ENCODE measurements around the gene NCK1.

Gene NCK1

DNA sequence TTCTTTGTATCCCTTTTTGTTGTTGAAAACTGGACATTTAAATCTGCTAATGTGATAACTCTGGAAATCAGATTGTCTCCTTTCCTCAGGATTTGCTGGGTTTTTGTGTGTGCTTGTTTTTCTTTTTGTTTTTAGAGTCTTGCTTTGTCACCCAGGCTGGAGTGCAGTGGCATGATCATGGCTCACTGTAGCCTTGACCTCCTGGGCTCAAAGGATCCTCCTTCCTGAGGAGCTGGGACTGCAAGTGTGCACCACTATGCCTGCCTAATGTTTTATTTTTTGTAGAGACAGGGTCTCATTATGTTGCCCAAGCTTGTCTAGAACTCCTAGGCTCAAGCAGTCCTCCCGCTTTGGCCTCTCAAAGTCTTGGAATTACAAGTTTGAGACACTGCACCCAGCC is 51.2 kb downstream of the NCK1 start:
- no peak for TF ChIP-seq CTCF (IDR thresholded peaks at IDR 0.05; ENCODE audit: extremely low read depth, missing control alignments)

DNA sequence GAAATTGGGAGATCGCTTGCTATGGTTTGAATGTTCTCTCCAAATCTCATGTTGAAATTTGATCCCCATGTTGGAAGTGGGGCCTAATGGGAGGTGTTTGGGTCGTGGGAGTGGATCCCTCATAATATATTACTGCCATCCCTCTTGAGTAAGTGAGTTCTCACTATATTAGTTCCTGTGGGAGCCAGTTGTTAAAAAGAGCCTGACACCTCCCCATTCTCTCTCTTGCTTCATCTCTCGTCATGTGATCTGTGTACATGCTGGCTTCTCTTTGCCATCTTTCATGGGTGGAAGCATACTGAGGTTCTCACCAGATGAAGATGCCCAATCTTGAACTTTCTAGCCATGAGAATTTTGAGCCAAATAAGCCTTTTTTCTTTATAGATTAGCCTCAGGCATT is 52.7 kb downstream of the NCK1 start:
- DNase-seq (ENCODE audit: low spot score) = no peak
- no peak for TF ChIP-seq CTCF (IDR thresholded peaks at IDR 0.05; ENCODE audit: extremely low read depth, missing control alignments)

More for the DNA sequence above, 51.2 kb downstream of the NCK1 start:
- no peak for DNase-seq (ENCODE audit: low spot score)

GRCh38 chr3:136916223-136916622 is 54.2 kb downstream of the NCK1 start:
- DNase-seq (ENCODE audit: low spot score) = no peak

GRCh38 chr3:136919799-136920580 is 58.0 kb downstream of the NCK1 start:
- TF ChIP-seq CTCF (IDR thresholded peaks at IDR 0.05; ENCODE audit: extremely low read depth, missing control alignments) = no peak
- DNase-seq (ENCODE audit: low spot score) = peak; percentile 33

More at GRCh38 chr3:136916223-136916622, 54.2 kb downstream of the NCK1 start:
- no peak for TF ChIP-seq CTCF (IDR thresholded peaks at IDR 0.05; ENCODE audit: extremely low read depth, missing control alignments)

DNA sequence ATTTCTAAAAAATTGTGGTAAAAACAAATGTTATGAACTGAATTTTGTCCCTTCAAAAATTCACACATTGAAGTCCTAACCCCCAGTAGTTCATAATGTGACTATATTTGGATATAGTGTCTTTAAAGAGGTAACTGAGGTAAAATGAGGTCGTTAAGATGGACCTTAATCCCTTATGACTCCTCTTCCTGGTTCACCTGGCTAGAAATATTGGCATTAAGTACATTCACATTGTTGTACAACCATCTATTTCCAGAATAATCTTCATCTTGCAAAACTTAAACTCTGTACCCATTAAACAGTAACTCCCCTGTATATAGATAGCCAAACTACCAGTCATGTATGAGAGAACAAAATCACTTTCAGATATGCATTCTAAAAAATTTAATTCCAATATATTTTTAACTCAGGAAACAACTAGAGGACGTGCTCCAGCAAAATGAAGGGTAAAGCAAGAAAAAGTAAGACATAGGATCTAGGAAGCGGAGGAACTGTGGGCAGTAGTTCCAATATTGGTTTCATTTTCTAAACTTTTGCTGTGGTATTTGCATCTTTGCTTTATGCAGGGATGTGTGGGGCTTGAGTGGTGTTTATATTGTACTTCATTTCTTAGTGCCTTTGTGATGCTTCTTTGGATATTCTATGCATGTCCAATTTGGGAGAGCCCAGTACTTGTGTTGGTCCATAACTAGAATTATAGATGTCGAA is 59.0 kb downstream of the NCK1 start:
- DNase-seq (ENCODE audit: low spot score) = no peak
- TF ChIP-seq CTCF (IDR thresholded peaks at IDR 0.05; ENCODE audit: extremely low read depth, missing control alignments) = no peak

- TF ChIP-seq CTCF (IDR thresholded peaks at IDR 0.05; ENCODE audit: extremely low read depth, missing control alignments) = no peak
- DNase-seq (ENCODE audit: low spot score) = no peak
Observed at GRCh38 chr3:136925425-136926190, 63.6 kb downstream of the NCK1 start.

GRCh38 chr3:136928240-136928639 is 66.2 kb downstream of the NCK1 start:
- TF ChIP-seq CTCF (IDR thresholded peaks at IDR 0.05; ENCODE audit: extremely low read depth, missing control alignments) = no peak

More at GRCh38 chr3:136928240-136928639, 66.2 kb downstream of the NCK1 start:
- DNase-seq (ENCODE audit: low spot score) = no peak

All from GM20000 (cell line).